ENCODE data around the gene TDRKH.

The TDRKH gene

GRCh38 chr1:151820940-151821339 is 30.6 kb upstream of the TDRKH start:
- TF ChIP-seq POLR2AphosphoS5 (IDR thresholded peaks at IDR 0.05; ENCODE audit: low read depth, low read length) (no peak), SIN3A (IDR thresholded peaks at IDR 0.05; ENCODE audit: borderline replicate concordance, insufficient read depth, low read length) (no peak), TAF1 (IDR thresholded peaks at IDR 0.05; ENCODE audit: borderline replicate concordance, insufficient read depth, low read length) (no peak), FOXP2 (optimal IDR thresholded peaks at IDR 0.05; ENCODE audit: borderline replicate concordance, extremely low read depth, extremely low read length, insufficient read depth) (no peak)
- TF ChIP-seq, protein P1, sequence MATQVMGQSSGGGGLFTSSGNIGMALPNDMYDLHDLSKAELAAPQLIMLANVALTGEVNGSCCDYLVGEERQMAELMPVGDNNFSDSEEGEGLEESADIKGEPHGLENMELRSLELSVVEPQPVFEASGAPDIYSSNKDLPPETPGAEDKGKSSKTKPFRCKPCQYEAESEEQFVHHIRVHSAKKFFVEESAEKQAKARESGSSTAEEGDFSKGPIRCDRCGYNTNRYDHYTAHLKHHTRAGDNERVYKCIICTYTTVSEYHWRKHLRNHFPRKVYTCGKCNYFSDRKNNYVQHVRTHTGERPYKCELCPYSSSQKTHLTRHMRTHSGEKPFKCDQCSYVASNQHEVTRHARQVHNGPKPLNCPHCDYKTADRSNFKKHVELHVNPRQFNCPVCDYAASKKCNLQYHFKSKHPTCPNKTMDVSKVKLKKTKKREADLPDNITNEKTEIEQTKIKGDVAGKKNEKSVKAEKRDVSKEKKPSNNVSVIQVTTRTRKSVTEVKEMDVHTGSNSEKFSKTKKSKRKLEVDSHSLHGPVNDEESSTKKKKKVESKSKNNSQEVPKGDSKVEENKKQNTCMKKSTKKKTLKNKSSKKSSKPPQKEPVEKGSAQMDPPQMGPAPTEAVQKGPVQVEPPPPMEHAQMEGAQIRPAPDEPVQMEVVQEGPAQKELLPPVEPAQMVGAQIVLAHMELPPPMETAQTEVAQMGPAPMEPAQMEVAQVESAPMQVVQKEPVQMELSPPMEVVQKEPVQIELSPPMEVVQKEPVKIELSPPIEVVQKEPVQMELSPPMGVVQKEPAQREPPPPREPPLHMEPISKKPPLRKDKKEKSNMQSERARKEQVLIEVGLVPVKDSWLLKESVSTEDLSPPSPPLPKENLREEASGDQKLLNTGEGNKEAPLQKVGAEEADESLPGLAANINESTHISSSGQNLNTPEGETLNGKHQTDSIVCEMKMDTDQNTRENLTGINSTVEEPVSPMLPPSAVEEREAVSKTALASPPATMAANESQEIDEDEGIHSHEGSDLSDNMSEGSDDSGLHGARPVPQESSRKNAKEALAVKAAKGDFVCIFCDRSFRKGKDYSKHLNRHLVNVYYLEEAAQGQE (IDR thresholded peaks at IDR 0.05; ENCODE audit: insufficient read depth in 1 of 2, low read depth in 2 of 2, low read length in 2 of 2), result no peak; a peak in 1 of 4 replicates

- TF ChIP-seq TAF1 (IDR thresholded peaks at IDR 0.05; ENCODE audit: borderline replicate concordance, insufficient read depth, low read length) (no peak), FOXP2 (optimal IDR thresholded peaks at IDR 0.05; ENCODE audit: borderline replicate concordance, extremely low read depth, extremely low read length, insufficient read depth) (no peak), SIN3A (IDR thresholded peaks at IDR 0.05; ENCODE audit: borderline replicate concordance, insufficient read depth, low read length) (no peak), POLR2AphosphoS5 (IDR thresholded peaks at IDR 0.05; ENCODE audit: low read depth, low read length) (no peak)
- TF ChIP-seq, protein P1 (IDR thresholded peaks at IDR 0.05; ENCODE audit: insufficient read depth in 1 of 2, low read depth in 2 of 2, low read length in 2 of 2), result no peak
These were observed 29.8 kb upstream of the TDRKH start for GRCh38 chr1:151819976-151820623.

DNA sequence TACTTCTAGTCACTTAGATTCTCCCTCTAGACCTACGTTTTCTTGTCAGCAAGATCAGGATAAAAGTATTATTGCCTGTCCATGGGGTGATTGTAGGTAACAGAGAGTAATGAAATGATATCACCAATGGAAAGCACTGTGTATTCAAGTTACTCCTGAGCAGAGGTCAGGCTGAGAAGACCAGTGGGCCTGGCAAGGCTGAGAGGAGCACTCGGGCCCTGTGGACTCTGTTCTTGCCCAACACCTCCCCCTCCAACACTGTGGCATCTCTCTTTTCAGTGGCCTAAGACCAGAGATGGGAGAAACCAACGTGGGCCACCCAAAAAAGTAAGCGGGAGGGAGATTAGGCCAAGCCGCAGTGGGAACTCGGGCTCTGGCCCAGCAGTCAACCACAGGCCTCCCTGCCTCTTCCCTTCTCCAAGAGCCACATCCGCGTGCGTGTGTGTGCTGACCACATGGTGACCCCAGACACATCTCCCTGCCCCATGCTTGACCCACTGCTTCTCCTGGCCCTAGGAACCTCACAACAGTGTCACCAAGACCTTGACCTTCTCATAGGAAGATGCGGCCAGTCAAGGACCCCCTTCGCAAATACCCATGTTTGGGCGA is 29.0 kb upstream of the TDRKH start:
- TF ChIP-seq SIN3A (IDR thresholded peaks at IDR 0.05; ENCODE audit: borderline replicate concordance, insufficient read depth, low read length) (no peak), POLR2AphosphoS5 (IDR thresholded peaks at IDR 0.05; ENCODE audit: low read depth, low read length) (no peak), FOXP2 (optimal IDR thresholded peaks at IDR 0.05; ENCODE audit: borderline replicate concordance, extremely low read depth, extremely low read length, insufficient read depth) (no peak), TAF1 (IDR thresholded peaks at IDR 0.05; ENCODE audit: borderline replicate concordance, insufficient read depth, low read length) (no peak)
- TF ChIP-seq, protein P1 (IDR thresholded peaks at IDR 0.05; ENCODE audit: insufficient read depth in 1 of 2, low read depth in 2 of 2, low read length in 2 of 2), result no peak

- TF ChIP-seq TAF1 (IDR thresholded peaks at IDR 0.05; ENCODE audit: borderline replicate concordance, insufficient read depth, low read length) (no peak), POLR2AphosphoS5 (IDR thresholded peaks at IDR 0.05; ENCODE audit: low read depth, low read length) (no peak), SIN3A (IDR thresholded peaks at IDR 0.05; ENCODE audit: borderline replicate concordance, insufficient read depth, low read length) (no peak)
These were observed 27.0 kb upstream of the TDRKH start for GRCh38 chr1:151817353-151817730.

DNA sequence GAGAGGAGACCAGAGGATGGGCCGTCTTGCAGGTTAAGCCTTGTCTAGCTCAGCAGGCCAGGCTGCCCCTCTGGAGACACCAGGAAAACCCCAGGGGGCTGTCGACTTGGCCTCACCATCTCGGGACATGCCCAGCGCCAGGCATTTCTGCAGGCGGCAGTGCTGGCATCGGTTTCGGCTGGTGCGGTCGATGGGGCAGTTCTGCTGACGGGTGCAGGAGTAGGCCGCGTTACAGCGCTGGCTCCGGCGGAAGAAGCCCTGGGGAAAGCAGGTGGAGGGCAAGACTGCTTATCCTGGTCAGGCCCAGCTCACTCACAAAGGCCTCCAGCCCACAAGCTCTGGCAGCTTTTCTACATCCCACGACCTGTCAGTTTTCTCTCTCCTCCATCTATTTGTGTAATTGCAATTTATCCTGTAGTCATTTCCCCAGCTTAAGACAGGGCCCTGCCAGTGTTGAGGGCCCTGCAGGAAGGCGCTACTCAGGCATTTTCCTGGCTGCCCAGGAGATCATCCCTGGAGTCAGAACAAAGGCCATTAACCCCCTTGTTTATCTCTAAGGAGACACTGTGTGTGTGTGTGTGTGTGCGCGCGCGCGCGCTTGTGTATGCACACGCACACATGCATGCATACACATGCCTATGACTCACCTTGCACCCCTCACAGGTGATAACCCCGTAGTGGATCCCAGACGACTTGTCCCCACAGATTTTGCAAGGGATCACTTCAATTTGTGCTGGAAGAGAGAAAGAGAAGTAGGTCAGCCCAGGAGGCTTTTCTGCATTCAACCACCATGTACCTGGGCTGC is 26.4 kb upstream of the TDRKH start:
- TF ChIP-seq FOXP2 (optimal IDR thresholded peaks at IDR 0.05; ENCODE audit: borderline replicate concordance, extremely low read depth, extremely low read length, insufficient read depth) (no peak), SIN3A (IDR thresholded peaks at IDR 0.05; ENCODE audit: borderline replicate concordance, insufficient read depth, low read length) (no peak), POLR2AphosphoS5 (IDR thresholded peaks at IDR 0.05; ENCODE audit: low read depth, low read length) (no peak), TAF1 (IDR thresholded peaks at IDR 0.05; ENCODE audit: borderline replicate concordance, insufficient read depth, low read length) (no peak)
- TF ChIP-seq, protein P1 (IDR thresholded peaks at IDR 0.05; ENCODE audit: insufficient read depth in 1 of 2, low read depth in 2 of 2, low read length in 2 of 2), result no peak

Measured in PFSK-1 (cell line).